ENCODE data around the gene STRIP1.

STRIP1 gene

DNA sequence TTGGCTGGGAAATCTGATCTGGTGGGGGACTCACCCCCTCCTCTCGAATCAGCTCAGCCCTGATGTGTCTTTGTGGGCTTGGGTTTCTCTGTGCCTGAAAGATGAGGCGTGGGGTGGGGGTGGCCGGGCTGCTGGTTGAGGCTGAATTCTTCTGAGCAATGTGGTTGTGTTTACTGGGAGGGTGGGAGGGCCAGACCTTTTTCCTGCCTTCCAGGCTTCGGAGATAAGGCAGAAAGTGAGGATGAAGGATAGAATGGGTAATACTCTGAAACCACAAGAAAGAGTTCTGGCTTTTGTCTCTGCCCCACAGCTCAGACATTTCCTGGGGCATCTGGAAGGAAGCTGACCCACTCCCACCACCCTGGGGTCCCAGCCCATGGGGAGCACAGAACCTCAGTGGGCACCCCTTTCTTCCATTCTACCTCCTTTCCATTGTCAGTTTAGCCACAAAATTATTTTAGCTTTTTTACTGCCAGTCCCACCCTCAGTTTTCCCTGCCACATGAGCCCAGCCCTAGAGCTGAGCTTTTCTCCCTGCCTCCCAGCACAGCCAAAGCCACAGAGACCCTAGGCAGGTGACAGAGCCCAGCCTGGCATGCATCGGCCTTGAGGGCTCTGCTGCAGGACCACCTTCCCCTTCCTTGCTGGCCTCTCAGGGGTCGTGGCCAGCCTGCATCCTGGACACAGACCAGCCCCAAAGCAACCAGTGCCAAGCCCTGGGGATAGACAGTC lies 24.9 kb downstream of the STRIP1 start:
- Histone ChIP-seq H3K4me3 (no peak overlapping the region), H3K9ac (ENCODE audit: insufficient read length) (no peak overlapping the region), H3K36me3 (ENCODE audit: insufficient read depth, low read length) (peaks cover 47% of the 10 kb centered on the region), H3K9me3 (ENCODE audit: low read depth, low read length) (no peaks in the 10 kb centered on the region), H3K27ac (peak overlapping the region; percentile 45; the same call in 1 of the 2 replicates)
- DNase-seq (ENCODE audit: low read depth, low spot score): no peak
- TF ChIP-seq FOXP2 (optimal IDR thresholded peaks at IDR 0.05; ENCODE audit: control extremely low read depth, extremely low read length, insufficient read depth) (no peak), EZH2 (IDR thresholded peaks at IDR 0.05) (no peak), POLR2AphosphoS5 (IDR thresholded peaks at IDR 0.05; ENCODE audit: borderline replicate concordance, low read depth, low read length) (no peak)

DNA sequence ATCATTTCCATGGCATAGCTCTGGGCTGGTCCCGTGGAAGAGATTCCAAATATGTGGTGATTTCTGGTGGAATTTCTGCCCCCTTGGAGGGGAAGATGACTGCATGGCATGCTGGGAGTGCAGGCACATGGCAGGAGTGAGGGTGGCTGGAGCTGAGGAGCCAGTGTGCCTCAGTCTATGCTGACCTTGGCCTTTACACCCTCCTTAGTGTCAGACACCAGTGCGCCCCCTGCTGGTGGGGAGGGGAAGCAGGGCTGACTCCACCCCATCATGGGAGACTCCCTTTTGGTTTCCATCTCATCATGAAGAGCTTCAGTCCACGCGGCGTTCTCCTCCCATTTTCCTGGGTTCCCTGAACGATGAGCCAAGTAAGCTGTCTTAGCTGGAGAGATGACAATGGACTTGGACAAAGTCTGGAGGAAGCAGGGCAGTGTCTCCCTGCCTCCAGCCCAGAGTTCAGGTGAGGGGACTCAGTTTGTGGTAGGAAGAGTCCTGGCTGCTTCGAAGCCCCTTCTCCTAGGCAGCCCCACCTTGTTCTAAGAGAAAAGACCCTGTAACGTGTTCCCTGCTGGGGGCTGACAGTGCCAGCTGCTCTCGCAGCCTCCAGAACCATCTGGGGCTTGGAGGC lies 25.7 kb downstream of the STRIP1 start:
- H3K27ac ChIP-seq: peak overlapping the region; percentile 40; the same call in 1 of the 2 replicates
- DNase-seq (ENCODE audit: low read depth, low spot score): no peak
- H3K4me3 ChIP-seq: no peak overlapping the region
- H3K9me3 ChIP-seq (ENCODE audit: low read depth, low read length): no peaks in the 10 kb centered on the region
- no peak for TF ChIP-seq EZH2 (IDR thresholded peaks at IDR 0.05)
- TF ChIP-seq POLR2AphosphoS5 (IDR thresholded peaks at IDR 0.05; ENCODE audit: borderline replicate concordance, low read depth, low read length): 0 out of 2 replicates have a peak, but pooled peaks have one; percentile 13
- H3K9ac ChIP-seq (ENCODE audit: insufficient read length): no peak overlapping the region
- peaks cover 42% of the 10 kb centered on the region for H3K36me3 ChIP-seq (ENCODE audit: insufficient read depth, low read length)

DNA sequence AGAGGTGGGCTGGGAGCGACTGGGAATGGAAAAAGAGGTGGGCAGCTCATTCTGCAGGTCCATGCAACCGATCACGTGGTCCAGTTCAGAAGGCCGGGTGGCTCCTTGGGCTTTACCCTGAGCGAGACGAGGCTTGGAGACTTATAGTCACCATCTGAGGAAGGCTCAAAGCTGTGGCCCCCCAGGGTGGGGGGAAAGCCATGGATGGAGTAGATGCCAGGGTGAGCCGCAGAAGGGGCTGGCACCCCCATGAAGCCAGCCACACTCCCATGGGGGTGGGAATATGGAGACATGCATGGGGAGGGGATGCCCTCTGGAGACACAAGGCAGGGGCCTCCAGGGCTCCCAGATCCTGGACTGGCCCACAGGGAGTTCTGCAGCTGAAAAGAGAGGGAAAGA lies 26.2 kb downstream of the STRIP1 start:
- peaks cover 37% of the 10 kb centered on the region for H3K36me3 ChIP-seq (ENCODE audit: insufficient read depth, low read length)
- H3K4me3 ChIP-seq: no peak overlapping the region
- peak overlapping the region; percentile 40; the same call in 1 of the 2 replicates for H3K27ac ChIP-seq
- TF ChIP-seq FOXP2 (optimal IDR thresholded peaks at IDR 0.05; ENCODE audit: control extremely low read depth, extremely low read length, insufficient read depth): no peak
- TF ChIP-seq POLR2AphosphoS5 (IDR thresholded peaks at IDR 0.05; ENCODE audit: borderline replicate concordance, low read depth, low read length): no peak
- TF ChIP-seq EZH2 (IDR thresholded peaks at IDR 0.05): no peak
- H3K9me3 ChIP-seq (ENCODE audit: low read depth, low read length): no peaks in the 10 kb centered on the region
- DNase-seq (ENCODE audit: low read depth, low spot score): no peak
- no peak overlapping the region for H3K9ac ChIP-seq (ENCODE audit: insufficient read length)

DNA sequence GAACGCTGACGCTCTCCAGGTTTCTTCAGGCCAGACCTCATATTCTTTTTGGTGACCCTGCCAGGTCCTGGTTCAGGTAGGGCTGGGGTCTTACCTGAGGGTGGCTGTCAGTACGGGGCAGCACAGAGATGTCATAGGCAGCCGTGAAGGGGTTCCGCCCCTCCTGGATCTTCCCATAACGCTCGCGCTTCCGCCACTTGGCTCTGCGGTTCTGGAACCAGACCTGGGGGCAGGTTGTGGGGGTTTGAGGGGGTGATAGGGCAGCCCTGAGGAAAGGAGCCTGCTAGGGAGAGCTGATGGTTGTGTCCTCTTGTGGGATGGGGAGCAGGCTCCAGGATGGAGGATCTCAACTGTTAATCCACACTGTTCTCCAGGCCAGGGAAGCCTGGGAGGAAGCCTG lies 26.9 kb downstream of the STRIP1 start:
- H3K4me3 ChIP-seq: no peak overlapping the region
- no peaks in the 10 kb centered on the region for H3K9me3 ChIP-seq (ENCODE audit: low read depth, low read length)
- 0 out of 2 replicates have a peak overlapping the region, but pooled peaks have one; percentile 40 for H3K27ac ChIP-seq
- no peak overlapping the region for H3K9ac ChIP-seq (ENCODE audit: insufficient read length)
- peaks cover 30% of the 10 kb centered on the region; the same call in 1 of the 2 replicates for H3K36me3 ChIP-seq (ENCODE audit: insufficient read depth, low read length)
- no peak for TF ChIP-seq EZH2 (IDR thresholded peaks at IDR 0.05)
- TF ChIP-seq FOXP2 (optimal IDR thresholded peaks at IDR 0.05; ENCODE audit: control extremely low read depth, extremely low read length, insufficient read depth): no peak
- TF ChIP-seq POLR2AphosphoS5 (IDR thresholded peaks at IDR 0.05; ENCODE audit: borderline replicate concordance, low read depth, low read length): no peak
- DNase-seq (ENCODE audit: low read depth, low spot score): no peak

DNA sequence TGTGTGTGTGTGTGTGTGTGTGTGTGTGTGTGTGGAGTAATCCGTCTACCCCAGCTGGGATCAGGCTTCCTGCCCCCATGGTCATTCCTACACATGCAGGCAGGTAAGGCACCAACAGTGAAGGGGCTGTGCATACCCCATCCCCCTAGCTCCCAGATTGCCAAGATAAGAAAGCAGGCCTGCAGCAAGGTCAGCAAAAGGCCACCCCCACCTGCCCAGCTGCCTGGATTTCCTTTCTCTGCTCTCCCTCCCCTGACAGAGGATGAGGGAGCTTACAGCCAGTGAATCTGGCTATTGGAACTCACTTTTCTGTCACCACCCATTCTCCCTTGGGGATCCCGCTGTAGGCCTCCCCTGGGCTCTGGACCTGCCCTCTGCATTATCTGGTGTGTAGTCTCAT lies 28.2 kb downstream of the STRIP1 start:
- peak overlapping the region; percentile 46; the same call in 1 of the 2 replicates for H3K27ac ChIP-seq
- TF ChIP-seq POLR2AphosphoS5 (IDR thresholded peaks at IDR 0.05; ENCODE audit: borderline replicate concordance, low read depth, low read length): no peak
- TF ChIP-seq EZH2 (IDR thresholded peaks at IDR 0.05): no peak
- no peak for TF ChIP-seq FOXP2 (optimal IDR thresholded peaks at IDR 0.05; ENCODE audit: control extremely low read depth, extremely low read length, insufficient read depth)

DNA sequence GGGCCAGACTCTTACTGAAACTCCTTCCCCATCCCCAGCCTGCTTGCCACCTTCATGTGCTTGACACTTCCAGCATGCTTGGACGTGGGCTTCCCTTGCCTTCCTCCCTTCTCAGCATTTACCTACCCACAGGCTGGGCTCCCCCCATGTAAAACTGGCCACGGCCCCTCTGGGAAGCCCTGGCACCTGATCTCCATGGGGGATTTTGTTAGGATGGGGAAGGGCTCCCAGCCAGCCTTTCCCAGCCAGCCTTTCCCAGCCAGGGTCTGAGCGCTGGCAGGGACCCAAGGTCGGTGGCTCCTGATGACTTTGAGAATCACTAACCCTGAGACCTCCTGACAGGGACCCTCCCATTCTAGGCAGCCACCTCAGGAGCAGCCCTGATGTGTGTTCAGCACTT lies 29.4 kb downstream of the STRIP1 start:
- TF ChIP-seq POLR2AphosphoS5 (IDR thresholded peaks at IDR 0.05; ENCODE audit: borderline replicate concordance, low read depth, low read length) (no peak), FOXP2 (optimal IDR thresholded peaks at IDR 0.05; ENCODE audit: control extremely low read depth, extremely low read length, insufficient read depth) (no peak), EZH2 (IDR thresholded peaks at IDR 0.05) (no peak)
- Histone ChIP-seq H3K4me3 (no peak overlapping the region), H3K9me3 (ENCODE audit: low read depth, low read length) (no peaks in the 10 kb centered on the region), H3K9ac (ENCODE audit: insufficient read length) (no peak overlapping the region), H3K27ac (no peak overlapping the region), H3K36me3 (ENCODE audit: insufficient read depth, low read length) (peaks cover 31% of the 10 kb centered on the region; the same call in 1 of the 2 replicates)
- DNase-seq (ENCODE audit: low read depth, low spot score): no peak

More for the DNA sequence above, 28.2 kb downstream of the STRIP1 start:
- H3K9ac ChIP-seq (ENCODE audit: insufficient read length): no peak overlapping the region
- no peaks in the 10 kb centered on the region for H3K9me3 ChIP-seq (ENCODE audit: low read depth, low read length)
- DNase-seq (ENCODE audit: low read depth, low spot score): no peak
- H3K36me3 ChIP-seq (ENCODE audit: insufficient read depth, low read length): peaks cover 27% of the 10 kb centered on the region; the same call in 1 of the 2 replicates
- H3K4me3 ChIP-seq: no peak overlapping the region

DNA sequence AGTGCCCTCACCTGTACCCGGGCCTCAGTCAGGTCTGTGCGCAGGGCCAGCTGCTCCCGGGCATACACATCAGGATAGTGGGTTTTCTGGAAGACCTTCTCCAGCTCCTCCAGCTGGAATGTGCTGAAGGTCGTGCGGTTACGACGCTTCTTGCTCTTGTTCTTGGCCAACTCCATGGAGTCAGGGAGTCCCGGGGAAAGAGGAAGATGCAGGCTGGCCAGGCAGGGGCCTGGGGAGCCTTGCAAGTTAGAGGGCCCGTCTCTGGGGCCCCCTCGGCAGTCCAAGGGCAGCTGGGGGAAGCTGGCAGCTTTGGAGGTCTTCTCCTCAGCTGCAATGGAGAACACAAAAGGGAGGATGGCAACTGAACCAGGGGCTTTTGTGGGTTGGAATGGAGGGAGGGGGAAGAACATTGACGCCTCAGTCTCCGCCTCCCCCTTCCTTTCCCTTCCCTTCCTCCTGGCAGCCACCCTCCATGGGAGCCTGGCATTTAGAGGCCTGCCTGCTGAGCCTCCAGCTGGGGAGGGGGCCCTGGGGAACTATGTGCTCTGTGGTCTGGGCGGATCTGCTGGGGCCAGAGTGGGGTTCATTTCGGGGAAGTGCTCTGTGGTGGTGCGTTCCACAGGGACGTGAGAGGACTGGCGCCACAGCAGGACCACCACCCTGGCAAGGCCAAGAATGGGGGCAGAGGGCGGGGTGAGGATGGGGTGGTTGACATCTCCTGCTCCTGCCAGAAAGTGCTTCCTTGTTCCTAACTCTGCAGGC lies 30.3 kb downstream of the STRIP1 start:
- H3K27ac ChIP-seq: peak overlapping the region; percentile 86
- peak overlapping the region; percentile 61 for H3K4me3 ChIP-seq
- DNase-seq (ENCODE audit: low read depth, low spot score): no peak
- H3K9ac ChIP-seq (ENCODE audit: insufficient read length): peak overlapping the region; percentile 20
- no peak for TF ChIP-seq POLR2AphosphoS5 (IDR thresholded peaks at IDR 0.05; ENCODE audit: borderline replicate concordance, low read depth, low read length)
- no peak for TF ChIP-seq EZH2 (IDR thresholded peaks at IDR 0.05)
- TF ChIP-seq FOXP2 (optimal IDR thresholded peaks at IDR 0.05; ENCODE audit: control extremely low read depth, extremely low read length, insufficient read depth): no peak
- no peaks in the 10 kb centered on the region for H3K9me3 ChIP-seq (ENCODE audit: low read depth, low read length)
- H3K36me3 ChIP-seq (ENCODE audit: insufficient read depth, low read length): peaks cover 38% of the 10 kb centered on the region; the same call in 1 of the 2 replicates

DNA sequence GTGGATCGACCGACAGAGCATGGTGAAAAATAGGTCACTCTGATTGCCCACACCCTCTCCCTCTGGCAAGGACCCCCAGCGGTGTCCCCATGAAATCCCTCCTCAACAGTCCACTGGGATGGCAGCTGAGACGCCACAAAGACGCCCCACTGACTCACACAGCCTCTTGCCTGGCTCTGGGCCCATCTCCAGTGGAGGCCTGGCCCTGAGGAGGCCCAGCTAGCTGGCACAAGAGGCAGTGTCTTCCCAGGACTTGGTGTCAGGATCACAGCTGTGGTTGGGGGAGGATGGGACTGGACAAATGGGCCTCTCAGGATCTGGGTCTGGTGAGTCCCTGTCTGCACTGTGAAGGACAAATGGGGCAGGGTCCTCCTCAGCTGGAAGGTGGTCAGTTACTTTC lies 31.4 kb downstream of the STRIP1 start:
- H3K27ac ChIP-seq: peak overlapping the region; percentile 86

More for the DNA sequence above, 31.4 kb downstream of the STRIP1 start:
- peak overlapping the region; percentile 61 for H3K4me3 ChIP-seq
- H3K9ac ChIP-seq (ENCODE audit: insufficient read length): peak overlapping the region; percentile 20
- DNase-seq (ENCODE audit: low read depth, low spot score): no peak
- no peaks in the 10 kb centered on the region for H3K9me3 ChIP-seq (ENCODE audit: low read depth, low read length)
- H3K36me3 ChIP-seq (ENCODE audit: insufficient read depth, low read length): peaks cover 32% of the 10 kb centered on the region; the same call in 1 of the 2 replicates
- TF ChIP-seq EZH2 (IDR thresholded peaks at IDR 0.05): no peak
- TF ChIP-seq FOXP2 (optimal IDR thresholded peaks at IDR 0.05; ENCODE audit: control extremely low read depth, extremely low read length, insufficient read depth): no peak
- no peak for TF ChIP-seq POLR2AphosphoS5 (IDR thresholded peaks at IDR 0.05; ENCODE audit: borderline replicate concordance, low read depth, low read length)
